Fibroblast of mammary gland (primary cell): ENCODE data around the gene FBLN2.

ENCODE experiments used
- DNase-seq: peaks from one replicate; pipeline ENCODE4 v3.0.0-alpha.2; 2010; ENCODE audit warnings: low read depth
- H3K4me3 ChIP-seq: 2 replicates; pipeline ENCODE4 v1.5.1; 2011; ENCODE audit warnings: low read depth, mild to moderate bottlenecking, low read length, moderate library complexity; ENCODE audit not compliant: control insufficient read depth
- CTCF ChIP-seq: conservative IDR thresholded peaks from 2 replicates; pipeline ENCODE4 v1.5.1; 2011; ENCODE audit warnings: low read depth, low read length, inconsistent platforms; ENCODE audit not compliant: control insufficient read depth, insufficient read depth

FBLN2 gene

GRCh38 chr3:13502791-13503060, 46.2 kb upstream of the FBLN2 start:
- no peak overlapping the region for H3K4me3 ChIP-seq
- no peak for TF ChIP-seq CTCF
- DNase-seq = no peak

DNA sequence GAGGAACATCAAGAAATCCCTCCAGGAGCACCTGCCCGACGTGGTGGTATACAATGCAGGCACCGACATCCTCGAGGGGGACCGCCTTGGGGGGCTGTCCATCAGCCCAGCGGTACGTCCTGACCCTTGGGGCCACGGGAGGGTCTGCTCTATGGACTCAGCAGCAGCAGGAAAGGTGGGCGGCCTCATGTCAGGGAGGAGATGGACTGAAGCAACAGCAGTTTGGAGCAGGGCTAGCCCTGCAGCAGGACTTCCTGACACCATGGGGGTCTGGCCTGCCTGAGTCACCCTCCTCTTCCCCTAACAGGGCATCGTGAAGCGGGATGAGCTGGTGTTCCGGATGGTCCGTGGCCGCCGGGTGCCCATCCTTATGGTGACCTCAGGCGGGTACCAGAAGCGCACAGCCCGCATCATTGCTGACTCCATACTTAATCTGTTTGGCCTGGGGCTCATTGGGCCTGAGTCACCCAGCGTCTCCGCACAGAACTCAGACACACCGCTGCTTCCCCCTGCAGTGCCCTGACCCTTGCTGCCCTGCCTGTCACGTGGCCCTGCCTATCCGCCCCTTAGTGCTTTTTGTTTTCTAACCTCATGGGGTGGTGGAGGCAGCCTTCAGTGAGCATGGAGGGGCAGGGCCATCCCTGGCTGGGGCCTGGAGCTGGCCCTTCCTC, 44.6 kb upstream of the FBLN2 start:
- no peak overlapping the region for H3K4me3 ChIP-seq
- no peak for TF ChIP-seq CTCF
- no peak for DNase-seq

DNA sequence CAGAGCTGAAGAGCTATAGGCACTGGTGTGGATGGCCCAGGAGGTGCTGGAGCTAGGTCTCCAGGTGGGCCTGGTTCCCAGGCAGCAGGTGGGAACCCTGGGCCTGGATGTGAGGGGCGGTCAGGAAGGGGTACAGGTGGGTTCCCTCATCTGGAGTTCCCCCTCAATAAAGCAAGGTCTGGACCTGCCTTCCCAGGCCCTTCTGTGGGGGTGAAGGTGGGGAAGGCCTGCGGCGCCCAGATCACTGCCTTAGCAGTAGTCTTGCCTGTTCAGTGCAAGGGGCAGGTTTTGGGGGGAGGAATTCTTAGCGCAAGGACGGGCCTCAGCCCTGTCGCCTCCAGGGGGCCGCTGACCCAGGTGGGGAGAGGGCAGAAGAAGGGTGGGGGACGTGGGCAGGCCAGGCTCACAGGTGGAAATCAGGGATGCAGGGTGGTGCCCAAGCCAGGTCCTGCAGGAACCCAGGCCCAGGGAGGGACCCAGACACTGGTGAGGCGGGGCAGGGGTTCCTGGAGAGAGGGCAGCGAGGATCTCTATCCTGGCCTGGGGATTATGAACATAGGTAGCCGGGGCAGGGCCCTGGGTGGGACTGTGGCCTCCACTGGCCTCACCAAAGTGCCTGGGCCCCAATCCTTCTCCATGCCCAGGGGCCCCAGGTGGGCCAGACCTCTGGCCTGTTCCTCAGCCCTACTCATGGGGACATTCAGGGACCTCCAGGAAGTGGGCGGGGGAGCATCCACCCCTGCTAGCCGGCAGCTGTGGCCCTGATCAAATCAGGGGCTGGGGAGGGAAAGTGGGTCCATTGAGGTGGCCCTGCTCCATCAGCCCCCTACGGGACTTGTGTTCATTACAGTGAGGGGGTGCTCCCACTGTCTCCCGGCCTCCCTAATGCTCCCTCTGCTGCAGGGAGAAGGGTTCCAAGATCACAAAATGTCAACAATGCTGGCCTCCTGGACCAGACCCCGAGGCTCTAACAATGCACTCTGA, 43.5 kb upstream of the FBLN2 start:
- DNase-seq = no peak
- no peak overlapping the region for H3K4me3 ChIP-seq
- TF ChIP-seq CTCF = no peak

- TF ChIP-seq CTCF = no peak
- DNase-seq = no peak
- H3K4me3 ChIP-seq = no peak overlapping the region
Observed at GRCh38 chr3:13506239-13506638, 42.7 kb upstream of the FBLN2 start.

DNA sequence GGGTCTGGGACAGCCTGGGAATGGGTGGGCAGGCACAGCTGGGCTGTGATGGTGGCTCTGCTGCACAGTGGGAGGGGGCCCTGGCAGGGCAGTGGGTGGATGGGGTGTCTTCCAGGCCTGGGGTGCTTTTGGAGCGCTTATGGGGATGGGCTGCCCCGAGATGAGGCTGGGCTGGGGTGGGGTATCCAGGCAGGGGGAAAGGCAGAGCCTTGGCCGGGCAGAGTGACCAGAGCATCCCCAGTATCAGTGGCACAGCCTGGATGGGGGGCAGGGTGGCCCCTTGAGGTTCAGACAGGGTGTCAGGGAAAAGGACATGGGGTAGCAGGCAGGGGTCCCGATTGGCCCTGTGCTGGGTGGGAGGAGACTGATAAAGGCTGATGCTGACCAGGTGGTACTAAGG, 42.2 kb upstream of the FBLN2 start:
- H3K4me3 ChIP-seq = no peak overlapping the region
- no peak for DNase-seq
- TF ChIP-seq CTCF = no peak

GRCh38 chr3:13507247-13507569, 41.7 kb upstream of the FBLN2 start:
- TF ChIP-seq CTCF = no peak
- no peak overlapping the region for H3K4me3 ChIP-seq
- DNase-seq = no peak
